K562 (cell line): Measurements from ENCODE around the gene FRAT2. TPM values are rescaled to one million over a fixed set of nuclear protein-coding genes. Genes with fewer than 3 reads are reported as not detected.

Experiments used
- ATAC-seq: fragments of 200-7000 bp; cut with Tn5 transposase; 3 replicates; pipeline ENCODE4 v1.9.1; 2020; ENCODE audit warnings: moderate library complexity
- BruUV-seq: library from RNA; stranded (reverse); fragments of 400-500 nt; replicated peaks from 2 replicates; lab custom pipeline; 2021; lab: Mats Ljungman, UMichigan
- CTCF ChIA-PET: fragments of 300-600 bp; formaldehyde crosslinking; extraction: SDS; loops from one replicate; lab custom pipeline; 2021; ENCODE audit warnings: low intra/inter-chr PET ratio; lab: Yijun Ruan, JAX
- POLR2A ChIA-PET: fragments of 300-600, 350-650 bp; sonication (Branson Sonifier 250); formaldehyde crosslinking; extraction: SDS; loops from one replicate; lab custom pipeline; 2021; ENCODE audit warnings: antibody characterized with exemption, inconsistent platforms; lab: Yijun Ruan, JAX
- DNase-seq, 4 experiments: peaks; one replicate each; pipeline versions ENCODE4 v3.0.0 to v3.0.0-alpha.2; 2011 to 2018; ENCODE audit warnings: low spot score in 3 of 4, mixed read lengths in 3 of 4; ENCODE audit errors: extremely low read depth in 1 of 4
- FAIRE-seq: peaks from 2 replicates; lab custom pipeline; 2011; peaks lifted over from hg19 to GRCh38; lab: Jason Lieb, UNC
- H2AFZ ChIP-seq: 2 replicates; pipeline ENCODE4 v1.6.0; 2011; ENCODE audit warnings: low read depth, low read length, control low read depth, inconsistent platforms
- H3K27ac ChIP-seq: fragments of 200-600 bp; 3 replicates; pipeline ENCODE4 v1.8.0; 2011; ENCODE audit warnings: low read depth, mild to moderate bottlenecking, control low read depth, inconsistent platforms, low read length, moderate library complexity, mixed read lengths; ENCODE audit errors: extremely low read depth
- H3K27me3 ChIP-seq, 2 experiments: fragments of 300-600 bp in 1 of 2; 2 replicates in 1 of 2; 3 replicates in 1 of 2; pipeline versions ENCODE4 v1.6.0 to v1.8.0; 2011; ENCODE audit warnings: inconsistent platforms in 2 of 2, low read length in 2 of 2, mild to moderate bottlenecking in 1 of 2, mixed read lengths in 1 of 2, moderate library complexity in 1 of 2; ENCODE audit not compliant: control insufficient read depth in 2 of 2, insufficient read depth in 2 of 2
- H3K36me3 ChIP-seq: fragments of 300-600 bp; 3 replicates; pipeline ENCODE4 v1.8.0; 2011; ENCODE audit warnings: mild to moderate bottlenecking, low read length, inconsistent platforms; ENCODE audit not compliant: control insufficient read depth, insufficient read depth
- H3K4me1 ChIP-seq, 2 experiments: fragments of 200-600 bp in 1 of 2; replicated peaks in 1 of 2; 2 replicates in 1 of 2; 3 replicates in 1 of 2; pipeline versions ENCODE4 v1.5.1 to v1.8.0; 2011; ENCODE audit warnings: inconsistent platforms in 2 of 2, low read length in 2 of 2, mild to moderate bottlenecking in 1 of 2, mixed read lengths in 1 of 2, moderate library complexity in 1 of 2; ENCODE audit not compliant: control insufficient read depth in 2 of 2, insufficient read depth in 2 of 2
- H3K4me2 ChIP-seq: 2 replicates; pipeline ENCODE4 v1.6.1; 2011; ENCODE audit warnings: low read length, control low read depth, inconsistent platforms, mixed read lengths; ENCODE audit not compliant: insufficient read depth
- H3K4me3 ChIP-seq: fragments of 200-600 bp; sonication (generic), shearing (Covaris generic); 2 replicates; pipeline ENCODE4 v1.5.1; 2016; ENCODE audit warnings: control low read depth, inconsistent platforms
- H3K79me2 ChIP-seq: fragments of 200-600 bp; 3 replicates; pipeline ENCODE4 v1.8.0; 2011; ENCODE audit warnings: low read length, inconsistent platforms; ENCODE audit not compliant: control insufficient read depth, insufficient read depth
- H3K9ac ChIP-seq, 2 experiments: 2 replicates each; pipeline versions ENCODE4 v1.6.0 to v1.6.1; 2011; ENCODE audit warnings: low read depth in 2 of 2, low read length in 2 of 2, control low read depth in 1 of 2, inconsistent platforms in 1 of 2, mild to moderate bottlenecking in 1 of 2, mixed read lengths in 1 of 2; ENCODE audit not compliant: insufficient read depth in 1 of 2
- H3K9me1 ChIP-seq: one replicate; pipeline ENCODE4 v1.6.0; 2011; ENCODE audit warnings: inconsistent platforms, mild to moderate bottlenecking, low read length, moderate library complexity; ENCODE audit not compliant: control insufficient read depth, insufficient read depth
- H3K9me3 ChIP-seq: replicated peaks from 2 replicates; pipeline ENCODE4 v1.5.1; 2011; ENCODE audit warnings: low read depth, low read length, inconsistent platforms; ENCODE audit not compliant: control insufficient read depth, insufficient read depth
- H4K20me1 ChIP-seq: replicated peaks from 2 replicates; pipeline ENCODE4 v1.6.1; 2011; ENCODE audit warnings: low read length, inconsistent platforms, mixed read lengths; ENCODE audit not compliant: control insufficient read depth, insufficient read depth
- CBFA2T2 ChIP-seq: fragments of 450-650 bp; conservative IDR thresholded peaks from 2 replicates; pipeline ENCODE4 v1.6.1; 2017; ENCODE audit warnings: mild to moderate bottlenecking
- CREM ChIP-seq: IDR thresholded peaks from 2 replicates; pipeline ENCODE4 v1.6.1; 2014; ENCODE audit warnings: antibody characterized with exemption, low read depth
- E2F1 ChIP-seq: sonication (generic); formaldehyde crosslinking; IDR thresholded peaks from 2 replicates; pipeline ENCODE4 v1.8.1; 2023; ENCODE audit warnings: mild to moderate bottlenecking, missing genetic modification reagents, moderate library complexity
- E4F1 ChIP-seq: fragments of 250-450 bp; sonication (Bioruptor Pico); IDR thresholded peaks from 2 replicates; pipeline ENCODE4 v1.5.0; 2021; ENCODE audit warnings: mild to moderate bottlenecking, borderline replicate concordance
- FOXA3 ChIP-seq, 2 experiments: fragments of 450-650 bp in 1 of 2; sonication (generic) in 1 of 2; formaldehyde crosslinking; IDR thresholded peaks in 1 of 2; conservative IDR thresholded peaks in 1 of 2; 2 replicates each; pipeline versions ENCODE4 v1.4.0 to v1.8.0; 2020 to 2022; ENCODE audit warnings: mild to moderate bottlenecking in 2 of 2, missing genetic modification reagents in 1 of 2
- HDGF ChIP-seq: fragments of 450-650 bp; IDR thresholded peaks from 2 replicates; pipeline ENCODE4 v1.6.1; 2016
- MNT ChIP-seq, 2 experiments: fragments of 450-650 bp; conservative IDR thresholded peaks; 2 replicates each; pipeline ENCODE4 v1.6.1; 2017; ENCODE audit warnings: mild to moderate bottlenecking in 2 of 2, moderate library complexity in 2 of 2
- NR2C1 ChIP-seq, 2 experiments: fragments of 450-650 bp; IDR thresholded peaks; 2 replicates each; pipeline ENCODE4 v1.6.1; 2017; ENCODE audit warnings: mild to moderate bottlenecking in 2 of 2, antibody characterized with exemption in 1 of 2, inconsistent platforms in 1 of 2, missing compliant biosample characterization in 1 of 2, missing genetic modification characterization in 1 of 2
- PATZ1 ChIP-seq: fragments of 250-450 bp; sonication (Bioruptor Pico); IDR thresholded peaks from 2 replicates; pipeline ENCODE4 v1.5.0; 2020; ENCODE audit warnings: mild to moderate bottlenecking, borderline replicate concordance
- POLR2A ChIP-seq: fragments of 450-650 bp; conservative IDR thresholded peaks from 2 replicates; pipeline ENCODE4 v1.6.1; 2016
- TSC22D4 ChIP-seq: fragments of 450-650 bp; IDR thresholded peaks from 2 replicates; pipeline ENCODE4 v1.6.1; 2016; ENCODE audit warnings: missing genetic modification characterization, missing biosample characterization, control low read depth
- ZC3H4 ChIP-seq: sonication (generic); formaldehyde crosslinking; IDR thresholded peaks from 2 replicates; pipeline ENCODE4 v1.9.0; 2021; ENCODE audit warnings: missing genetic modification reagents, borderline replicate concordance
- ZNF212 ChIP-seq: fragments of 450-650 bp; formaldehyde crosslinking; IDR thresholded peaks from 2 replicates; pipeline ENCODE4 v1.4.0; 2020; ENCODE audit warnings: mild to moderate bottlenecking
- WGBS: fragments of 100-300 bp; shearing (Covaris generic); methylation state at CpG from one replicate; pipeline ENCODE4 v1.1.6; 2016; ENCODE audit warnings: low coverage, mixed read lengths; ENCODE audit not compliant: insufficient coverage; ENCODE audit errors: missing lambda C conversion rate; 5-methylcytosine and 5-hydroxymethylcytosine counted together
- in situ Hi-C: fragments of 300-500 bp; cut with MboI; formaldehyde crosslinking; loops from 4 replicates; pipeline ENCODE4 v1.15.0; 2018; ENCODE audit warnings: inconsistent platforms, mixed read lengths
- intact Hi-C: fragments of 100-400 bp; cut with micrococcal nuclease; formaldehyde crosslinking; loops from 2 replicates; pipeline ENCODE4 v1.14.2; 2022
- polyA plus RNA-seq, 8 experiments: library from polyadenylated mRNA; depleted of rRNA in 4 of 8; stranded (reverse) in 5 of 8; unstranded in 3 of 8; fragments of >200 nt; fragmentation: Nextera tagmentation in 2 of 8; fragmentation: Illumina TruSeq in 1 of 8; extraction: Ambion mirVana in 2 of 8; extraction: Trizol in 1 of 8; gene quantifications; 2 replicates each; pipeline versions ENCODE4 v1.2.1 to v1.2.3, GENCODE V29; 2011 to 2014; ENCODE audit warnings: inconsistent platforms in 1 of 8, missing spikeins in 1 of 8
- total RNA-seq, 7 experiments: library from RNA; depleted of rRNA in 6 of 7; stranded (reverse); fragments of >200 nt in 6 of 7; fragmentation: Illumina TruSeq in 2 of 7; extraction: Trizol in 2 of 7; gene quantifications; 2 replicates each; pipeline versions ENCODE4 v1.2.1 to v1.2.3, GENCODE V29; 2011 to 2021; ENCODE audit warnings: low replicate concordance in 1 of 7

FRAT2 gene
- total and polyA plus RNA-seq, 9 of the 15 experiments (the other 6 are each of a cell fraction or from before 2014, with no cell fraction given) = 4.3 to 31.7 (median 19.5) TPM

GRCh38 chr10:97332591-97333350, 1.8 kb downstream of the FRAT2 start:
- peak overlapping the region; percentile 92 for H3K4me2 ChIP-seq
- peak overlapping the region; percentile 73 for H3K4me3 ChIP-seq
- H3K36me3 ChIP-seq = peaks cover 27% of the 10 kb centered on the region
- ChIA-PET POLR2A (interaction anchor here (0.6 to 2.3 kb wide), 16 partner anchors 7 to 1200 kb away, joined by 3 to 8 read pairs (median 4); partner anchors contain the start of genes ARHGAP19 and RRP12), CTCF (interaction anchor here (1.0 to 1.4 kb wide), 2 partner anchors 54 to 295 kb away, joined by 3 read pairs; no protein-coding TSS in a partner anchor)
- 2% methylated on average over 14 of the region's 18 CpGs for WGBS
- H3K27me3 ChIP-seq = no peaks in the 10 kb centered on the region
- no peaks in the 10 kb centered on the region for H4K20me1 ChIP-seq
- intact Hi-C loops = loop anchor here (2.0 to 5.0 kb wide), 2 partner anchors 40 to 54 kb away; partner anchors contain the start of gene ARHGAP19
- peak overlapping the region; percentile 98 for H3K27ac ChIP-seq
- H3K9me3 ChIP-seq = no peaks in the 10 kb centered on the region
- peaks cover 28 to 36% of the 10 kb centered on the region in 2 experiments for H3K4me1 ChIP-seq
- BruUV-seq = TSS peak; percentile 60
- in situ Hi-C loops = no loop called here
- peaks cover 51% of the 10 kb centered on the region for H3K79me2 ChIP-seq
- no peaks in the 10 kb centered on the region for H3K9me1 ChIP-seq
- peak overlapping the region; percentile 89 to 93 for H3K9ac ChIP-seq
- peak; percentile 42 to 77 (median 46) for DNase-seq
- H2AFZ ChIP-seq = peak overlapping the region; percentile 48
- peak; percentile 43 for ATAC-seq
- peak; percentile 85 for FAIRE-seq
- TF ChIP-seq TSC22D4 (tag) (no peak), ZNF212 (CRISPR knock-in tag) (no peak), FOXA3 (CRISPR knock-in tag; conservative IDR thresholded peaks at IDR 0.05 in 1 of 2, IDR thresholded peaks at IDR 0.05 in 1 of 2) (no peak), HDGF (no peak), E4F1 (CRISPR knock-in tag) (no peak), E2F1 (CRISPR knock-in tag) (no peak), NR2C1 (IDR thresholded peaks at IDR 0.05) (no peak), NR2C1 (tag; IDR thresholded peaks at IDR 0.05) (no peak), POLR2A (no peak), CBFA2T2 (no peak), CREM (no peak), PATZ1 (no peak), MNT (conservative IDR thresholded peaks at IDR 0.05) (0 out of 4 replicates have a peak, but pooled peaks have one; percentile 15 to 31), ZC3H4 (no peak)
